ENCODE data around the gene UBE2O. TPM values are rescaled to one million over a fixed set of nuclear protein-coding genes. Genes with fewer than 3 reads are reported as not detected.

UBE2O gene
- total RNA-seq, 1 donor from 2014 or later = 43.8 TPM

GRCh38 chr17:76432712-76433336 lies 20.1 kb downstream of the UBE2O start:
- Mint-ChIP-seq H3K9me3 (no peaks in the 10 kb centered on the region), H3K27ac (no peak overlapping the region), H3K36me3 (ENCODE audit: low read depth) (peaks cover 1% of the 10 kb centered on the region), H3K4me1 (peaks cover 4% of the 10 kb centered on the region), H3K4me3 (no peak overlapping the region), H3K27me3 (no peaks in the 10 kb centered on the region)
- peak; percentile 66 for DNase-seq
- intact Hi-C loops (cut with micrococcal nuclease) = no loop called here

- intact Hi-C loops (cut with micrococcal nuclease) = no loop called here
- Mint-ChIP-seq H3K4me1 (peaks cover 4% of the 10 kb centered on the region), H3K4me3 (no peak overlapping the region), H3K9me3 (no peaks in the 10 kb centered on the region), H3K36me3 (ENCODE audit: low read depth) (peaks cover 1% of the 10 kb centered on the region), H3K27me3 (no peaks in the 10 kb centered on the region), H3K27ac (no peak overlapping the region)
- no peak for DNase-seq
Measured at GRCh38 chr17:76432004-76432403, 20.9 kb downstream of the UBE2O start.

GRCh38 chr17:76431509-76431908 lies 21.4 kb downstream of the UBE2O start:
- Mint-ChIP-seq H3K27ac (no peak overlapping the region), H3K9me3 (no peaks in the 10 kb centered on the region), H3K27me3 (no peaks in the 10 kb centered on the region), H3K4me3 (no peak overlapping the region), H3K4me1 (peaks cover 7% of the 10 kb centered on the region), H3K36me3 (ENCODE audit: low read depth) (peaks cover 1% of the 10 kb centered on the region)
- DNase-seq = no peak
- intact Hi-C loops (cut with micrococcal nuclease) = no loop called here

- intact Hi-C loops (cut with micrococcal nuclease) = no loop called here
- no peak for DNase-seq
Measured at GRCh38 chr17:76428511-76428910, 24.4 kb downstream of the UBE2O start.

GRCh38 chr17:76427501-76428231 lies 25.3 kb downstream of the UBE2O start:
- no peak overlapping the region for H3K27ac Mint-ChIP-seq
- no peaks in the 10 kb centered on the region for H3K9me3 Mint-ChIP-seq
- no peak overlapping the region for H3K4me3 Mint-ChIP-seq
- DNase-seq = no peak
- H3K27me3 Mint-ChIP-seq = no peaks in the 10 kb centered on the region
- peaks cover 11% of the 10 kb centered on the region for H3K4me1 Mint-ChIP-seq
- H3K36me3 Mint-ChIP-seq (ENCODE audit: low read depth) = peaks cover 1% of the 10 kb centered on the region
- intact Hi-C loops (cut with micrococcal nuclease) = no loop called here

More at GRCh38 chr17:76428511-76428910, 24.4 kb downstream of the UBE2O start:
- peaks cover 1% of the 10 kb centered on the region for H3K36me3 Mint-ChIP-seq (ENCODE audit: low read depth)
- no peak overlapping the region for H3K27ac Mint-ChIP-seq
- no peaks in the 10 kb centered on the region for H3K9me3 Mint-ChIP-seq
- H3K4me3 Mint-ChIP-seq = no peak overlapping the region
- peaks cover 12% of the 10 kb centered on the region for H3K4me1 Mint-ChIP-seq
- no peaks in the 10 kb centered on the region for H3K27me3 Mint-ChIP-seq

GRCh38 chr17:76426853-76427252 lies 26.1 kb downstream of the UBE2O start:
- no peak for DNase-seq
- Mint-ChIP-seq H3K27me3 (no peaks in the 10 kb centered on the region), H3K4me3 (no peak overlapping the region), H3K27ac (no peak overlapping the region), H3K36me3 (ENCODE audit: low read depth) (peaks cover 1% of the 10 kb centered on the region), H3K4me1 (peaks cover 11% of the 10 kb centered on the region), H3K9me3 (no peaks in the 10 kb centered on the region)
- intact Hi-C loops (cut with micrococcal nuclease) = no loop called here

GRCh38 chr17:76422860-76423259 lies 30.1 kb downstream of the UBE2O start:
- no peak overlapping the region for H3K4me3 Mint-ChIP-seq
- no peak for DNase-seq
- peaks cover 12% of the 10 kb centered on the region for H3K4me1 Mint-ChIP-seq
- no peaks in the 10 kb centered on the region for H3K27me3 Mint-ChIP-seq
- no peak overlapping the region for H3K27ac Mint-ChIP-seq
- peaks cover 1% of the 10 kb centered on the region for H3K36me3 Mint-ChIP-seq (ENCODE audit: low read depth)
- intact Hi-C loops (cut with micrococcal nuclease) = no loop called here
- no peaks in the 10 kb centered on the region for H3K9me3 Mint-ChIP-seq

- intact Hi-C loops (cut with micrococcal nuclease) = no loop called here
- peaks cover 1% of the 10 kb centered on the region for H3K36me3 Mint-ChIP-seq (ENCODE audit: low read depth)
- peaks cover 16% of the 10 kb centered on the region for H3K4me1 Mint-ChIP-seq
- H3K9me3 Mint-ChIP-seq = no peaks in the 10 kb centered on the region
- H3K27me3 Mint-ChIP-seq = no peaks in the 10 kb centered on the region
- DNase-seq = no peak
- no peak overlapping the region for H3K4me3 Mint-ChIP-seq
- no peak overlapping the region for H3K27ac Mint-ChIP-seq
Measured at GRCh38 chr17:76422406-76422805, 30.5 kb downstream of the UBE2O start.

- Mint-ChIP-seq H3K27ac (no peak overlapping the region), H3K4me3 (no peak overlapping the region), H3K36me3 (ENCODE audit: low read depth) (peaks cover 1% of the 10 kb centered on the region), H3K9me3 (no peaks in the 10 kb centered on the region), H3K27me3 (no peaks in the 10 kb centered on the region), H3K4me1 (peaks cover 11% of the 10 kb centered on the region)
- intact Hi-C loops (cut with micrococcal nuclease) = no loop called here
- no peak for DNase-seq
Measured at GRCh38 chr17:76421044-76421407, 31.9 kb downstream of the UBE2O start.

- Mint-ChIP-seq H3K4me1 (peaks cover 10% of the 10 kb centered on the region), H3K27ac (no peak overlapping the region), H3K4me3 (no peak overlapping the region), H3K27me3 (no peaks in the 10 kb centered on the region), H3K9me3 (no peaks in the 10 kb centered on the region), H3K36me3 (ENCODE audit: low read depth) (peaks cover 1% of the 10 kb centered on the region)
- intact Hi-C loops (cut with micrococcal nuclease) = no loop called here
- no peak for DNase-seq
Measured at GRCh38 chr17:76420356-76421043, 32.5 kb downstream of the UBE2O start.

- no peak overlapping the region for H3K4me3 Mint-ChIP-seq
Measured at GRCh38 chr17:76419576-76420260, 33.2 kb downstream of the UBE2O start.

GRCh38 chr17:76417499-76418143 lies 35.3 kb downstream of the UBE2O start:
- Mint-ChIP-seq H3K4me3 (no peak overlapping the region), H3K27ac (no peak overlapping the region), H3K27me3 (no peaks in the 10 kb centered on the region), H3K36me3 (ENCODE audit: low read depth) (peaks cover 3% of the 10 kb centered on the region), H3K9me3 (no peaks in the 10 kb centered on the region), H3K4me1 (peaks cover 12% of the 10 kb centered on the region)
- intact Hi-C loops (cut with micrococcal nuclease) = no loop called here
- no peak for DNase-seq

More at GRCh38 chr17:76419576-76420260, 33.2 kb downstream of the UBE2O start:
- no peak overlapping the region for H3K27ac Mint-ChIP-seq
- H3K36me3 Mint-ChIP-seq (ENCODE audit: low read depth) = peaks cover 1% of the 10 kb centered on the region
- H3K27me3 Mint-ChIP-seq = no peaks in the 10 kb centered on the region
- no peak for DNase-seq
- intact Hi-C loops (cut with micrococcal nuclease) = no loop called here
- H3K9me3 Mint-ChIP-seq = no peaks in the 10 kb centered on the region
- H3K4me1 Mint-ChIP-seq = peaks cover 8% of the 10 kb centered on the region

- Mint-ChIP-seq H3K9me3 (no peaks in the 10 kb centered on the region), H3K36me3 (ENCODE audit: low read depth) (peaks cover 3% of the 10 kb centered on the region), H3K27me3 (no peaks in the 10 kb centered on the region), H3K4me1 (peaks cover 12% of the 10 kb centered on the region), H3K27ac (no peak overlapping the region), H3K4me3 (no peak overlapping the region)
- intact Hi-C loops (cut with micrococcal nuclease) = no loop called here
- no peak for DNase-seq
Measured at GRCh38 chr17:76416899-76417298, 36.1 kb downstream of the UBE2O start.

Data from activated CD4-positive, alpha-beta T cell treated with anti-CD3 and anti-CD28 coated beads, Interleukin-2, amount 10 ng/mL, durations not matched to agents 24 days and 14 days (primary cell).